HepG2 (cell line): ENCODE results near the gene MPIG6B. TPM values are rescaled to one million over a fixed set of nuclear protein-coding genes. Genes with fewer than 3 reads are reported as not detected.

Experiments used
- ATAC-seq: fragments of 200-7000 bp; cut with Tn5 transposase; 3 replicates; pipeline ENCODE4 v1.9.1; 2020; ENCODE audit warnings: mild to moderate bottlenecking, moderate library complexity
- BruUV-seq: library from RNA; stranded (reverse); fragments of 400-500 nt; replicated peaks from 2 replicates; lab custom pipeline; 2021; lab: Mats Ljungman, UMichigan
- CTCF ChIA-PET: fragments of 300-600 bp; formaldehyde crosslinking; extraction: SDS; loops from one replicate; lab custom pipeline; 2021; ENCODE audit warnings: low total read pairs, inconsistent platforms, low intra/inter-chr PET ratio; lab: Yijun Ruan, JAX
- POLR2A ChIA-PET: fragments of 350-600 bp; sonication (Branson Sonifier 250); formaldehyde crosslinking; loops from one replicate; lab custom pipeline; 2020; ENCODE audit warnings: antibody characterized with exemption, inconsistent platforms; lab: Yijun Ruan, JAX
- DNase-seq: peaks from one replicate; pipeline ENCODE4 v3.0.0-alpha.2; 2015; ENCODE audit warnings: low spot score
- FAIRE-seq: peaks from 3 replicates; lab custom pipeline; 2011; peaks lifted over from hg19 to GRCh38; lab: Jason Lieb, UNC
- H2AFZ ChIP-seq: one replicate; pipeline ENCODE4 v1.6.1; 2011; ENCODE audit warnings: low read length, inconsistent platforms
- H3K27ac ChIP-seq: fragments of 300-600 bp; 3 replicates; pipeline ENCODE4 v1.8.0; 2011; ENCODE audit warnings: mixed run types, mild to moderate bottlenecking, mixed read lengths, low read length, inconsistent platforms; ENCODE audit not compliant: insufficient read depth; ENCODE audit errors: extremely low read length
- H3K27me3 ChIP-seq, 2 experiments: fragments of 200-600 bp in 1 of 2; 2 replicates in 1 of 2; 3 replicates in 1 of 2; pipeline versions ENCODE4 v1.6.0 to v1.8.0; 2011; ENCODE audit warnings: low read length in 2 of 2, mild to moderate bottlenecking in 2 of 2, moderate library complexity in 2 of 2, inconsistent platforms in 1 of 2; ENCODE audit not compliant: insufficient read depth in 2 of 2, control insufficient read depth in 1 of 2
- H3K36me3 ChIP-seq, 2 experiments: fragments of 200-600 bp in 1 of 2; replicated peaks in 1 of 2; 2 replicates in 1 of 2; 3 replicates in 1 of 2; pipeline versions ENCODE4 v1.5.1 to v1.8.0; 2011; ENCODE audit warnings: low read length in 2 of 2, inconsistent platforms in 1 of 2; ENCODE audit not compliant: insufficient read depth in 2 of 2, control insufficient read depth in 1 of 2
- H3K4me1 ChIP-seq: 2 replicates; pipeline ENCODE4 v1.5.1; 2012; ENCODE audit warnings: low read length, inconsistent platforms; ENCODE audit not compliant: insufficient read depth
- H3K4me2 ChIP-seq: 2 replicates; pipeline ENCODE4 v1.6.0; 2011; ENCODE audit warnings: low read depth, low read length, inconsistent platforms
- H3K4me3 ChIP-seq, 3 experiments: fragments of 200-600 bp in 1 of 3; sonication (generic), shearing (Covaris generic) in 1 of 3; replicated peaks in 1 of 3; 2 replicates each; pipeline ENCODE4 v1.5.1; 2011 to 2016; ENCODE audit warnings: low read length in 3 of 3, inconsistent platforms in 2 of 3, low read depth in 2 of 3, mild to moderate bottlenecking in 2 of 3, control low read depth in 1 of 3, mixed read lengths in 1 of 3; ENCODE audit not compliant: insufficient read depth in 1 of 3
- H3K79me2 ChIP-seq: one replicate; pipeline ENCODE4 v1.6.1; 2011; ENCODE audit warnings: low read length, inconsistent platforms; ENCODE audit not compliant: insufficient read depth
- H3K9ac ChIP-seq: 2 replicates; pipeline ENCODE4 v1.6.0; 2011; ENCODE audit warnings: mild to moderate bottlenecking, low read depth, low read length, inconsistent platforms; ENCODE audit not compliant: insufficient read depth
- H3K9me3 ChIP-seq: 2 replicates; pipeline ENCODE4 v1.5.1; 2012; ENCODE audit warnings: mild to moderate bottlenecking, low read length
- H4K20me1 ChIP-seq: 2 replicates; pipeline ENCODE4 v1.6.0; 2011; ENCODE audit warnings: inconsistent platforms, mild to moderate bottlenecking, low read length, moderate library complexity; ENCODE audit not compliant: insufficient read depth
- ARID2 ChIP-seq: sonication (generic); formaldehyde crosslinking; IDR thresholded peaks from 2 replicates; pipeline ENCODE4 v1.8.1; 2022; ENCODE audit warnings: mild to moderate bottlenecking, missing genetic modification reagents, borderline replicate concordance
- FIP1L1 ChIP-seq: fragments of 200-400 bp; formaldehyde crosslinking; IDR thresholded peaks from 2 replicates; pipeline ENCODE4 v1.6.1; 2018; ENCODE audit warnings: low read depth, mild to moderate bottlenecking, low read length, moderate library complexity, borderline replicate concordance; ENCODE audit not compliant: insufficient read depth
- MAFK ChIP-seq, 2 experiments: IDR thresholded peaks in 1 of 2; conservative IDR thresholded peaks in 1 of 2; 2 replicates each; pipeline ENCODE4 v1.6.1; 2011; ENCODE audit warnings: improper control_type of control experiment in 2 of 2, low read length in 2 of 2
- ZBTB21 ChIP-seq: sonication (generic); formaldehyde crosslinking; IDR thresholded peaks from 2 replicates; pipeline ENCODE4 v1.4.0; 2020; ENCODE audit warnings: missing genetic modification reagents
- ZBTB42 ChIP-seq: sonication (generic); formaldehyde crosslinking; IDR thresholded peaks from 2 replicates; pipeline ENCODE4 v1.5.0; 2020; ENCODE audit warnings: mild to moderate bottlenecking, missing genetic modification reagents
- ZBTB43 ChIP-seq: sonication (generic); formaldehyde crosslinking; conservative IDR thresholded peaks from 2 replicates; pipeline ENCODE4 v1.4.0; 2020; ENCODE audit warnings: missing genetic modification reagents
- ZNF256 ChIP-seq: sonication (generic); formaldehyde crosslinking; conservative IDR thresholded peaks from 2 replicates; pipeline ENCODE4 v1.4.0; 2020; ENCODE audit warnings: missing genetic modification reagents
- ZNF761 ChIP-seq: sonication (generic); formaldehyde crosslinking; conservative IDR thresholded peaks from 2 replicates; pipeline ENCODE4 v1.4.0; 2020; ENCODE audit warnings: mild to moderate bottlenecking, missing genetic modification reagents
- WGBS: methylation state at CpG from one replicate; pipeline ENCODE4 v1.1.6; 2017; ENCODE audit warnings: low lambda C conversion rate; 5-methylcytosine and 5-hydroxymethylcytosine counted together
- in situ Hi-C: cut with HindIII; loops from 2 replicates; pipeline ENCODE4 v1.10.0; 2017; ENCODE audit warnings: low pct_unique_long_range_greater_than_20kb; ENCODE audit not compliant: extremely low pct_ligation_motif_present
- intact Hi-C: fragments of 100-400 bp; cut with micrococcal nuclease; formaldehyde crosslinking; loops from one replicate; pipeline ENCODE4 v1.10.0; 2022; ENCODE audit not compliant: unreplicated experiment
- polyA plus RNA-seq, 8 experiments: library from polyadenylated mRNA; depleted of rRNA in 3 of 8; stranded (reverse) in 7 of 8; unstranded in 1 of 8; fragments of >200 nt; fragmentation: Illumina TruSeq in 4 of 8; extraction: Trizol in 4 of 8; gene quantifications; 2 replicates each; pipeline versions ENCODE4 v1.2.1 to v1.2.3, GENCODE V29; 2011 to 2016; ENCODE audit warnings: low read depth in 4 of 8, missing spikeins in 1 of 8, mixed read lengths in 1 of 8; ENCODE audit not compliant: insufficient read depth in 1 of 8
- total RNA-seq, 5 experiments: library from RNA; depleted of rRNA; stranded (reverse); fragments of >200 nt; fragmentation: Illumina TruSeq; extraction: Trizol; gene quantifications; 2 replicates each; pipeline ENCODE4 v1.2.3, GENCODE V29; 2016; ENCODE audit warnings: low read depth in 1 of 5

Gene MPIG6B
- total and polyA plus RNA-seq, 2 of the 13 experiments (the other 11 are each of a cell fraction or from before 2014, with no cell fraction given) = not detected

GRCh38 chr6:31725502-31726350 lies 2.6 kb downstream of the MPIG6B start (continued):
- TF ChIP-seq ZBTB21 (CRISPR knock-in tag) (no peak), ZBTB42 (no peak), ARID2 (CRISPR knock-in tag) (no peak), FIP1L1 (no peak)

DNA sequence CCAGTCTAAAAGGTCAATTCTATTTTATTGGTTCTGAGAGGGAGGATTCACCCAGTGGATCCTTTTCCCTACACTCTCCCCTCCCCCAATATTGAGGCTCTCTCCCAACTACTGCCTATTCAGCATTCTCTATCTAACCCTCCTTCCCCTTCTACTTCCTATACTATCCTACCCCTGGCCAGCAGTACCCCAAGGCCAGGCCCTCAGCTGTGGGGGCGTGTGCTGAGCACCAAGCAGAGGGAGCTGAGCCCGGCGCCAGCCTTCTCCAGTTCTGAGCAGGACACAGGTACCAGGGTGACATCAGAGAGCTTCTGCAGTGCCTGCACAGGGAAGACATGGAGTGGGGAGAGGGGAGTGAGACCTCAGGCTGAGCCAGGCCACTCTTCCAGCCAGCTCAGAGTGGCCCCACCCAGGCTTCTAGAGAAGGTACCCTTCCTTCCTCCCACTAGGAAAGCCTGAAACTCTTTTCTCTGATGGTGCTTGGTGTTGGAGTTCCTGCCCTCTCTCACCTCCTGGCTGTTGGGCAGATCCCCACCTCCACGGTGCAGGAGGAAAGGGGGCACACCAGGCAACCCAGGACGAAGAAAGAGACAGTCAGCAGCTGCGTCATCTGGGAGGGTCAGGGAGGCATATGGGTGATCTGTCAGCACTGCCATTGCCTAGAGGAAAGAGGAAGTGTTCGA lies 4.0 kb downstream of the MPIG6B start:
- 84% methylated on average over 7 of the region's 7 CpGs for WGBS
- Histone ChIP-seq H3K36me3 (peaks cover 14 to 18% of the 10 kb centered on the region in 2 experiments), H3K4me2 (no peak overlapping the region), H3K4me1 (peaks cover 33% of the 10 kb centered on the region), H3K27me3 (peaks cover 0 to under 1% of the 10 kb centered on the region in 2 experiments; a peak in 2 of 5 replicates), H3K79me2 (no peaks in the 10 kb centered on the region), H3K27ac (no peak overlapping the region), H2AFZ (no peak overlapping the region), H3K4me3 (no peak overlapping the region), H3K9me3 (no peaks in the 10 kb centered on the region), H3K9ac (no peak overlapping the region), H4K20me1 (peaks cover 11% of the 10 kb centered on the region; the same call in 1 of the 2 replicates)
- ChIA-PET POLR2A (interaction anchor here (2.1 to 6.1 kb wide), 2 partner anchors 12 to 43 kb away, joined by 11 to 122 read pairs; partner anchors contain the start of genes CLIC1 and MSH5), CTCF (interaction anchor here (4.2 kb wide), 1 partner anchor 43 kb away, joined by 74 read pairs; no protein-coding TSS in a partner anchor)
- TF ChIP-seq ZNF256 (CRISPR knock-in tag) = no peak
- TF ChIP-seq ZBTB43 (CRISPR knock-in tag) = no peak
- no peak for TF ChIP-seq ZNF761
- TF ChIP-seq MAFK (conservative IDR thresholded peaks at IDR 0.05 in 1 of 2, IDR thresholded peaks at IDR 0.05 in 1 of 2; ENCODE audit: low read length in 2 of 2) = peak in 1 of 2 experiments; percentile 24; a peak in 2 of 4 replicates
- intact Hi-C loops = no loop called here
- BruUV-seq = no TSS peak
- in situ Hi-C loops = no loop called here
- ATAC-seq (no peak), FAIRE-seq (no peak), DNase-seq (no peak)
